Neutrophil (primary cell): ENCODE measurements around the gene CDC42BPB.

ENCODE experiments used
- H3K27ac ChIP-seq: fragments of 200-600 bp; sonication (generic); 2 replicates; pipeline ENCODE4 v1.5.1; 2016; ENCODE audit warnings: mild to moderate bottlenecking, moderate library complexity
- H3K27me3 ChIP-seq: fragments of 200-600 bp; sonication (generic); 2 replicates; pipeline ENCODE4 v1.6.0; 2016; ENCODE audit warnings: mild to moderate bottlenecking
- H3K36me3 ChIP-seq: fragments of 200-600 bp; sonication (generic); 2 replicates; pipeline ENCODE4 v1.5.1; 2017
- H3K4me1 ChIP-seq, 2 experiments: fragments of 200-600 bp in 1 of 2; sonication (generic) in 1 of 2; 1 replicate in 1 of 2; 2 replicates in 1 of 2; pipeline versions ENCODE4 v1.5.1 to v1.6.1; 2013 to 2016; ENCODE audit warnings: low read depth in 1 of 2, low read length in 1 of 2, mild to moderate bottlenecking in 1 of 2, moderate library complexity in 1 of 2; ENCODE audit not compliant: control insufficient read depth in 1 of 2, insufficient read depth in 1 of 2
- H3K4me3 ChIP-seq, 2 experiments: fragments of 200-600 bp in 1 of 2; sonication (generic) in 1 of 2; 1 replicate in 1 of 2; 2 replicates in 1 of 2; pipeline ENCODE4 v1.5.1; 2013 to 2016; ENCODE audit warnings: low read depth in 1 of 2, low read length in 1 of 2, mild to moderate bottlenecking in 1 of 2, moderate library complexity in 1 of 2
- H3K9me3 ChIP-seq: fragments of 200-600 bp; sonication (generic); 2 replicates; pipeline ENCODE4 v1.5.1; 2016
- TF ChIP-seq, protein P1 (sequence below): fragments of 200-600 bp; sonication (generic); IDR thresholded peaks from 2 replicates; pipeline ENCODE4 v1.5.1; 2016; ENCODE audit warnings: antibody characterized with exemption

Gene CDC42BPB

DNA sequence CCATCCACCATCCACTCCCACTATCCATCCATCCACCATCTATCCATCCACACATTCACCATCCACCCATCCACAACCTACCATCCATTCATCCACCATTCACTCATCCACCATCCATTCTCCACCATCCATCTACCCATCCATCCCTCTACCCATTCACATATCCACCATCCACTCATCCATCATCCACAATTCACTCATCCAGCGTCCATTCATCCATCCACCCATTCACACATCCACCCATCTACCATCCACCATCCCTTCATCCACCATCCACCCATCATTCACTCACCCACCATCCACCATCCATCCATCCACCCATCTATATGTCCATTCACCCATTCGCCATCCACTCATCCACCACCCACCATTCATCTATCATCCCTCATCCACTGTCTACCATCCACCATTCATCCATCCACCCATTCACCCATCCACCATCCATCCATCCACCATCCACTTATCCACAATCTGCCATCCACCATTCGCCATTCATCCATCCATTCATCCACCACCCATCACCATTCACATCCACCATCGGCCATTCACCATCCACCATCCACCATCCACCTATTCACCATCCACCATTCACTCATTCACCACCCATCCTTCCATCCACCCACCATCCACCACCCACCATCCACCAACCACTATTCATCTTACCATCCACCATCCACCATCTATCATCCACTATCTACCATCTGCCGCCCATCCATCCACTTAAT is 136.9 kb downstream of the CDC42BPB start:
- TF ChIP-seq, protein P1, sequence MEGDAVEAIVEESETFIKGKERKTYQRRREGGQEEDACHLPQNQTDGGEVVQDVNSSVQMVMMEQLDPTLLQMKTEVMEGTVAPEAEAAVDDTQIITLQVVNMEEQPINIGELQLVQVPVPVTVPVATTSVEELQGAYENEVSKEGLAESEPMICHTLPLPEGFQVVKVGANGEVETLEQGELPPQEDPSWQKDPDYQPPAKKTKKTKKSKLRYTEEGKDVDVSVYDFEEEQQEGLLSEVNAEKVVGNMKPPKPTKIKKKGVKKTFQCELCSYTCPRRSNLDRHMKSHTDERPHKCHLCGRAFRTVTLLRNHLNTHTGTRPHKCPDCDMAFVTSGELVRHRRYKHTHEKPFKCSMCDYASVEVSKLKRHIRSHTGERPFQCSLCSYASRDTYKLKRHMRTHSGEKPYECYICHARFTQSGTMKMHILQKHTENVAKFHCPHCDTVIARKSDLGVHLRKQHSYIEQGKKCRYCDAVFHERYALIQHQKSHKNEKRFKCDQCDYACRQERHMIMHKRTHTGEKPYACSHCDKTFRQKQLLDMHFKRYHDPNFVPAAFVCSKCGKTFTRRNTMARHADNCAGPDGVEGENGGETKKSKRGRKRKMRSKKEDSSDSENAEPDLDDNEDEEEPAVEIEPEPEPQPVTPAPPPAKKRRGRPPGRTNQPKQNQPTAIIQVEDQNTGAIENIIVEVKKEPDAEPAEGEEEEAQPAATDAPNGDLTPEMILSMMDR, result no peak
- H3K9me3 ChIP-seq, result no peaks in the 10 kb centered on the region
- H3K4me3 ChIP-seq, result no peak overlapping the region
- H3K27ac ChIP-seq, result no peak overlapping the region
- no peaks in the 10 kb centered on the region for H3K4me1 ChIP-seq
- peaks cover 63% of the 10 kb centered on the region for H3K27me3 ChIP-seq
- H3K36me3 ChIP-seq, result no peaks in the 10 kb centered on the region

DNA sequence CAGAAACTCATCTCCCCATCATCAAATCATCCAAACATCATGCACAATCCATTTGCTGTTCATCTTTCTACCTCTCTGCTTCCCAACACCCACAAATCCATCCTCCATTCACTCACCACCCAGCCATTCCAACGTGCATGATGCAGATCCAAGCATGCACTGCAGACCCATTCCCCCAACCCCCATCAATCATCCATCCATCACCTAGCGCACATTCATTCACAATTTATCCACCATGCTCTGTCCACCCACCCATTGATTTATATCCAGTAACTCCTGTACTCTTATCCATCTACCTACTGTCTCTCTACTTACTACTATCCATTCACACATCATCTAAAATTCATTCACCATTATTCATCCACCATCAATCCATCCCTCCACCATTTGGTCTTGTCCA is 138.9 kb downstream of the CDC42BPB start:
- TF ChIP-seq, protein P1, result no peak
- Histone ChIP-seq H3K4me1 (no peaks in the 10 kb centered on the region), H3K4me3 (no peak overlapping the region), H3K36me3 (peaks cover 6% of the 10 kb centered on the region), H3K27me3 (peaks cover 43% of the 10 kb centered on the region), H3K27ac (no peak overlapping the region), H3K9me3 (no peaks in the 10 kb centered on the region)

DNA sequence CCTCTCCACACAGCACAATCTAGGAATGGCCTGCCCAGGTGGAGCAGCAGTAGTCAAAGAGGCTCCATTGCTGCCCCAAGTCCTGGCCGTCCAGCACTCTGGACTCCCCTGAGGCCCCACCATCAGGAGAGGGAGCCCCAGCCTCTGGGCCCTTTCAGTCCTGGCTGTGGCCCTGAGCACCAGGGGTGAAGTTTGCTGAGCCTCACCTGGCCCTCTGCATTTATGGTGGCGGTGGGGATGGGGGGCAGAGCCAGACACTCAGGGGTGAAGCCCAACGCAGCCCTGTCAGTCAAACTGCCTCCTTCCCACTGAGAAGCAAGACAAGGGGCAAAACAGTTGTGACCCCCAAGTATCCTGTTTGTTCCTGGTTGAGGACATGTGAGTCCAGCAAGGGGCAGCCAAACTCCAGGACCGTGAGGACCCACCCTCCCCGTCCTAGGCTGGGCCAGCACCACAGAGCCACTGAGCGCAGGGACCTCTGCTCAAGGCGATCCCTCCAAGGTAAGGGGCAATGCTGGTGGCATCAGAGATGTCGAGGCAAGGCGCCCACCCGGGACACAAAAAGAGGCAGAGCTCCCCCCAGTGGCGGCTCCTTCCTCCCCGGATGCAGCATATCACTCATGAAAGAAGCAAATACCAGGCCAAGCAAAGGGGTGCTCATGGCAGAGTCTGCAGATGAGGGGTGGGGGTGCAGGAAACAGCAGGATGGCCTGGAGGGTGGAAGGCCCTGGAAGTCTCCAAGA is 139.7 kb downstream of the CDC42BPB start:
- Histone ChIP-seq H3K9me3 (no peaks in the 10 kb centered on the region), H3K4me3 (no peak overlapping the region), H3K4me1 (no peaks in the 10 kb centered on the region), H3K27me3 (peaks cover 35% of the 10 kb centered on the region), H3K36me3 (peaks cover 10% of the 10 kb centered on the region), H3K27ac (no peak overlapping the region)
- TF ChIP-seq, protein P1, result no peak

DNA sequence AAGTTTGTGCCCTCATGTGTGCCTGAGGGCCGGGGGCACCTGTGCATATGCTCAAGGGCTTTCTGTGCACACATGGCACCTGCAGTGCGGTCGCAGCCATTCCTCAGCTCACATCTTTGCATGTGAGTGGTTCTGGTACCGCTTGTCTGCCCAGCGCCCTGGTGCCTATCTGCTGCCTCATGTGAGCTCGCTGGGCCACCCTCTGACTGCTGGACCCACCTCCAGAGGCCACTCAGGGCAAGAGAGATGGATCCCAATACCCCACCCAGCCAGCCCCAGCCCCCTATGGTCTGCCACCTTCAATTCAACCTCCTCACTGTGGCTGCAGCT is 140.3 kb downstream of the CDC42BPB start:
- Histone ChIP-seq H3K36me3 (peaks cover 16% of the 10 kb centered on the region), H3K4me1 (no peaks in the 10 kb centered on the region), H3K4me3 (no peak overlapping the region), H3K9me3 (no peaks in the 10 kb centered on the region), H3K27me3 (peaks cover 29% of the 10 kb centered on the region), H3K27ac (no peak overlapping the region)
- TF ChIP-seq, protein P1, result no peak

GRCh38 chr14:102916347-102917055 is 140.8 kb downstream of the CDC42BPB start:
- Histone ChIP-seq H3K27ac (no peak overlapping the region), H3K4me1 (no peaks in the 10 kb centered on the region), H3K36me3 (peaks cover 21% of the 10 kb centered on the region), H3K9me3 (no peaks in the 10 kb centered on the region), H3K27me3 (peaks cover 23% of the 10 kb centered on the region), H3K4me3 (no peak overlapping the region)
- TF ChIP-seq, protein P1, result no peak
